HCT116 (cell line): ENCODE data around the gene UBTF. TPM values are rescaled to one million over a fixed set of nuclear protein-coding genes. Genes with fewer than 3 reads are reported as not detected.

Experiments
- ATAC-seq: fragments of 200-7000 bp; cut with Tn5 transposase; 2 replicates; pipeline ENCODE4 v1.9.1; 2020; ENCODE audit warnings: mild to moderate bottlenecking, moderate library complexity
- BruUV-seq: library from RNA; stranded (reverse); fragments of 400-500 nt; replicated peaks from 2 replicates; lab custom pipeline; 2021; lab: Mats Ljungman, UMichigan
- CTCF ChIA-PET: fragments of 300-600 bp; sonication (Branson Sonifier 250); formaldehyde crosslinking; loops from one replicate; lab custom pipeline; 2021; ENCODE audit warnings: antibody characterized with exemption; lab: Charles Lee
- POLR2A ChIA-PET: fragments of 300-600, 350-600 bp; sonication (Branson Sonifier 250); formaldehyde crosslinking; loops from one replicate; lab custom pipeline; 2021; ENCODE audit warnings: antibody characterized with exemption; lab: Charles Lee
- RAD21 ChIA-PET, 2 experiments: fragments of 300-600 bp; sonication (Branson Sonifier 250); formaldehyde crosslinking; loops; one replicate each; lab custom pipeline; 2023; ENCODE audit warnings: low total read pairs in 2 of 2; ENCODE audit not compliant: uncharacterized antibody in 2 of 2, unreplicated experiment in 2 of 2, low non-redundant PET in 1 of 2; lab: Charles Lee
- DNase-seq: peaks from one replicate; pipeline ENCODE4 v3.0.0-alpha.2; 2010; ENCODE audit warnings: low read depth, low spot score
- H2AFZ ChIP-seq: fragments of 200-600 bp; shearing (Covaris generic), sonication (generic); 2 replicates; pipeline ENCODE4 v1.6.1; 2017; ENCODE audit warnings: low read depth, mixed run types, mixed read lengths, antibody characterized with exemption, low read length; ENCODE audit not compliant: poor library complexity, severe bottlenecking
- H3K27ac ChIP-seq: 2 replicates; pipeline ENCODE4 v1.5.1; 2012; ENCODE audit warnings: low read depth, low read length
- H3K27me3 ChIP-seq: fragments of 200-600 bp; sonication (generic); 2 replicates; pipeline ENCODE4 v1.6.1; 2016; ENCODE audit warnings: mixed run types, low read length, mixed read lengths; ENCODE audit not compliant: insufficient read depth
- H3K36me3 ChIP-seq, 2 experiments: fragments of 200-500 bp in 1 of 2; fragments of 200-600 bp in 1 of 2; sonication (Bioruptor generic) in 1 of 2; sonication (generic) in 1 of 2; 2 replicates each; pipeline versions ENCODE4 v1.5.1 to v1.6.1; 2014 to 2016; ENCODE audit warnings: low read length in 2 of 2, inconsistent platforms in 1 of 2, mixed read lengths in 1 of 2, mixed run types in 1 of 2; ENCODE audit not compliant: insufficient read depth in 2 of 2, control insufficient read depth in 1 of 2
- H3K4me1 ChIP-seq, 2 experiments: fragments of 200-600 bp in 1 of 2; sonication (generic) in 1 of 2; 2 replicates each; pipeline versions ENCODE4 v1.5.1 to v1.6.1; 2012 to 2017; ENCODE audit warnings: low read length in 2 of 2, inconsistent platforms in 1 of 2, mild to moderate bottlenecking in 1 of 2, mixed read lengths in 1 of 2, mixed run types in 1 of 2, moderate library complexity in 1 of 2; ENCODE audit not compliant: insufficient read depth in 2 of 2, control insufficient read depth in 1 of 2
- H3K4me2 ChIP-seq: fragments of 200-600 bp; sonication (generic); 2 replicates; pipeline ENCODE4 v1.6.1; 2017; ENCODE audit warnings: mixed run types, low read length, mixed read lengths
- H3K4me3 ChIP-seq, 2 experiments: fragments of 200-600 bp in 1 of 2; sonication (generic) in 1 of 2; replicated peaks in 1 of 2; 2 replicates each; pipeline ENCODE4 v1.5.1; 2011 to 2016; ENCODE audit warnings: low read length in 2 of 2, control low read depth in 1 of 2, low read depth in 1 of 2, mild to moderate bottlenecking in 1 of 2, mixed read lengths in 1 of 2, mixed run types in 1 of 2
- H3K79me2 ChIP-seq: fragments of 200-600 bp; sonication (generic); 2 replicates; pipeline ENCODE4 v1.6.1; 2017; ENCODE audit warnings: mild to moderate bottlenecking, mixed run types, low read length, moderate library complexity, mixed read lengths; ENCODE audit not compliant: insufficient read depth
- H3K9ac ChIP-seq: fragments of 200-600 bp; sonication (generic); 2 replicates; pipeline ENCODE4 v1.6.1; 2016; ENCODE audit warnings: low read length, mixed read lengths
- H3K9me2 ChIP-seq: fragments of 200-600 bp; sonication (generic), shearing (Covaris generic); 2 replicates; pipeline ENCODE4 v1.6.1; 2017; ENCODE audit warnings: mixed run types, mild to moderate bottlenecking, moderate library complexity; ENCODE audit not compliant: insufficient read depth
- H3K9me3 ChIP-seq, 2 experiments: fragments of 200-500 bp in 1 of 2; fragments of 200-600 bp in 1 of 2; sonication (Bioruptor generic) in 1 of 2; sonication (generic) in 1 of 2; 2 replicates each; pipeline ENCODE4 v1.6.1; 2014 to 2017; ENCODE audit warnings: low read length in 2 of 2, mixed read lengths in 2 of 2, inconsistent platforms in 1 of 2, low read depth in 1 of 2, mild to moderate bottlenecking in 1 of 2, mixed run types in 1 of 2, moderate library complexity in 1 of 2; ENCODE audit not compliant: control insufficient read depth in 1 of 2, insufficient read depth in 1 of 2
- H4K20me1 ChIP-seq: fragments of 200-600 bp; sonication (generic), shearing (Covaris generic); 2 replicates; pipeline ENCODE4 v1.6.1; 2017; ENCODE audit warnings: mixed run types, mild to moderate bottlenecking, moderate library complexity; ENCODE audit not compliant: insufficient read depth
- ATF3 ChIP-seq: IDR thresholded peaks from 2 replicates; pipeline ENCODE4 v1.6.1; 2012
- CBX3 ChIP-seq: IDR thresholded peaks from 2 replicates; pipeline ENCODE4 v1.6.1; 2012; ENCODE audit warnings: low read depth
- EGR1 ChIP-seq: IDR thresholded peaks from 2 replicates; pipeline ENCODE4 v1.6.1; 2012; ENCODE audit warnings: low read depth
- JUND ChIP-seq: IDR thresholded peaks from 2 replicates; pipeline ENCODE4 v1.6.1; 2012
- POLR2A ChIP-seq: IDR thresholded peaks from 2 replicates; pipeline ENCODE4 v1.7.0; 2011; ENCODE audit warnings: borderline replicate concordance; ENCODE audit not compliant: insufficient read depth, insufficient read length; ENCODE audit errors: extremely low read depth
- POLR2AphosphoS5 ChIP-seq: IDR thresholded peaks from 2 replicates; pipeline ENCODE4 v1.6.1; 2011; ENCODE audit warnings: mild to moderate bottlenecking, low read depth, low read length, moderate library complexity
- RAD21 ChIP-seq: IDR thresholded peaks from 2 replicates; pipeline ENCODE4 v1.6.1; 2012; ENCODE audit warnings: low read depth, mild to moderate bottlenecking
- REST ChIP-seq: IDR thresholded peaks from 2 replicates; pipeline ENCODE4 v1.6.1; 2012; ENCODE audit warnings: low read depth
- SP1 ChIP-seq: IDR thresholded peaks from 2 replicates; pipeline ENCODE4 v1.6.1; 2012; ENCODE audit warnings: low read depth
- SRF ChIP-seq: IDR thresholded peaks from 2 replicates; pipeline ENCODE4 v1.6.1; 2012; ENCODE audit warnings: low read depth
- YY1 ChIP-seq: IDR thresholded peaks from 2 replicates; pipeline ENCODE4 v1.6.1; 2011; ENCODE audit warnings: low read length, low read depth, moderate library complexity, mild to moderate bottlenecking; ENCODE audit not compliant: insufficient replicate concordance; ENCODE audit errors: extremely low read depth
- ZBTB33 ChIP-seq: IDR thresholded peaks from 2 replicates; pipeline ENCODE4 v1.6.1; 2011; ENCODE audit warnings: mild to moderate bottlenecking, low read length, moderate library complexity; ENCODE audit not compliant: insufficient replicate concordance; ENCODE audit errors: extremely low read depth
- ZNF274 ChIP-seq: fragments of 200-500 bp; sonication (Bioruptor generic); IDR thresholded peaks from 2 replicates; pipeline ENCODE4 v1.6.1; 2014; ENCODE audit warnings: mild to moderate bottlenecking, low read depth, low read length, inconsistent platforms
- intact Hi-C: fragments of 100-400 bp; cut with micrococcal nuclease; formaldehyde crosslinking; loops from 2 replicates; pipeline ENCODE4 v1.10.0; 2022
- total RNA-seq: library from RNA; stranded (reverse); gene quantifications from one replicate; pipeline ENCODE4 v1.2.1, GENCODE V29; 2021; ENCODE audit not compliant: unreplicated experiment

The UBTF gene
- total RNA-seq, 1 experiment from 2014 or later, result 84.3 TPM

GRCh38 chr17:44170499-44171201 lies 48.8 kb downstream of the UBTF start, which contains the start of gene ASB16:
Gene ASB16, plus strand, starts transcription at chr17:44170704. Its CDS starts 86 bp downstream, at chr17:44170790.
- no peaks in the 10 kb centered on the region for H3K36me3 ChIP-seq
- CTCF ChIA-PET, result no interaction called here
- RAD21 ChIA-PET, result interaction anchor here (0.6 to 0.7 kb wide), 2 partner anchors 16 to 49 kb away, joined by 3 read pairs; partner anchors contain the start of gene TMUB2 (in 1 of the 2)
- H3K4me1 ChIP-seq, result peaks cover 0 to 13% of the 10 kb centered on the region in 2 experiments; a peak in 2 of 4 replicates
- H3K79me2 ChIP-seq, result no peaks in the 10 kb centered on the region
- no peak within 1 kb of the TSS for H3K9ac ChIP-seq
- TF ChIP-seq ATF3 (no peak), RAD21 (no peak), YY1 (no peak), SP1 (no peak)
- no peak within 1 kb of the TSS for H3K4me3 ChIP-seq
- DNase-seq (no peak), ATAC-seq (no peak)
- H3K4me2 ChIP-seq, result no peak within 1 kb of the TSS; the same call in 1 of the 2 replicates
- no peak within 1 kb of the TSS for H2AFZ ChIP-seq
- no peaks in the 10 kb centered on the region for H3K9me2 ChIP-seq
- BruUV-seq, result no TSS peak
- no peaks in the 10 kb centered on the region for H4K20me1 ChIP-seq
- H3K9me3 ChIP-seq, result no peaks in the 10 kb centered on the region
- POLR2A ChIA-PET, result interaction anchor here (1.5 kb wide), 1 partner anchor 13 kb away, joined by 5 read pairs; no protein-coding TSS in a partner anchor
- intact Hi-C loops, result no loop called here
- H3K27me3 ChIP-seq, result no peaks in the 10 kb centered on the region
- no peak within 1 kb of the TSS; the same call in 1 of the 2 replicates for H3K27ac ChIP-seq

GRCh38 chr17:44170135-44170498 lies 49.4 kb downstream of the UBTF start:
- no peak overlapping the region for H3K27ac ChIP-seq
- ChIA-PET RAD21 (no interaction called here), POLR2A (interaction anchor here (1.5 kb wide), 1 partner anchor 14 kb away, joined by 5 read pairs; no protein-coding TSS in a partner anchor), CTCF (interaction anchor here (1.2 to 2.3 kb wide), 2 partner anchors 20 to 36 kb away, joined by 3 to 8 read pairs; no protein-coding TSS in a partner anchor)
- peaks cover 0 to 13% of the 10 kb centered on the region in 2 experiments; a peak in 2 of 4 replicates for H3K4me1 ChIP-seq
- no peaks in the 10 kb centered on the region for H3K27me3 ChIP-seq
- no peaks in the 10 kb centered on the region for H3K9me2 ChIP-seq
- no peaks in the 10 kb centered on the region for H3K9me3 ChIP-seq
- H3K4me3 ChIP-seq, result no peak overlapping the region
- no peaks in the 10 kb centered on the region for H3K36me3 ChIP-seq
- DNase-seq (no peak), ATAC-seq (no peak)
- BruUV-seq, result no TSS peak
- no peak overlapping the region; the same call in 1 of the 2 replicates for H3K4me2 ChIP-seq
- intact Hi-C loops, result no loop called here
- H4K20me1 ChIP-seq, result no peaks in the 10 kb centered on the region
- H2AFZ ChIP-seq, result no peak overlapping the region
- no peaks in the 10 kb centered on the region for H3K79me2 ChIP-seq
- H3K9ac ChIP-seq, result no peak overlapping the region
- TF ChIP-seq YY1 (no peak), REST (no peak), ZBTB33 (no peak), POLR2A (no peak), JUND (no peak), ZNF274 (no peak), SP1 (no peak), CBX3 (no peak), RAD21 (no peak), EGR1 (no peak), SRF (no peak), POLR2AphosphoS5 (no peak)
